Mucosa of rectum (tissue), 2 donors: ENCODE data around the gene ADD2.
"Not testable (repeated sequence)": the region's sequence is repeated elsewhere in the genome, so short reads cannot be mapped to it uniquely, and the experiment has no call there.

ENCODE experiments used
- H3K27ac ChIP-seq, 2 donors: one replicate each; pipeline ENCODE4 v1.7.0; 2013; ENCODE audit warnings: inconsistent platforms in 2 of 2, low read depth in 2 of 2, low read length in 2 of 2
- H3K27me3 ChIP-seq, 2 donors: one replicate each; pipeline ENCODE4 v1.7.0; 2013; ENCODE audit warnings: low read length in 2 of 2; ENCODE audit not compliant: control insufficient read depth in 2 of 2, insufficient read depth in 2 of 2
- H3K36me3 ChIP-seq, 2 donors: one replicate each; pipeline ENCODE4 v1.7.0; 2013; ENCODE audit warnings: low read length in 2 of 2; ENCODE audit not compliant: control insufficient read depth in 2 of 2, insufficient read depth in 2 of 2
- H3K4me1 ChIP-seq, 2 donors: one replicate each; pipeline ENCODE4 v1.7.0; 2013; ENCODE audit warnings: low read length in 2 of 2, mild to moderate bottlenecking in 1 of 2; ENCODE audit not compliant: control insufficient read depth in 2 of 2, insufficient read depth in 2 of 2
- H3K4me3 ChIP-seq, 2 donors: one replicate each; pipeline ENCODE4 v1.7.0; 2013; ENCODE audit warnings: low read length in 2 of 2
- H3K9ac ChIP-seq, 2 donors: one replicate each; pipeline ENCODE4 v1.7.0; 2013; ENCODE audit warnings: low read length in 2 of 2, low read depth in 1 of 2, mild to moderate bottlenecking in 1 of 2
- H3K9me3 ChIP-seq, 2 donors: one replicate each; pipeline ENCODE4 v1.7.0; 2013; ENCODE audit warnings: low read length in 2 of 2; ENCODE audit not compliant: control insufficient read depth in 2 of 2
- donor health status: healthy.
- donor health status: Normal muscosa, but diverticular disease.

Gene ADD2

GRCh38 chr2:70801607-70802263 is 33.7 kb upstream of the ADD2 start:
- peaks cover 0 to 3% of the 10 kb centered on the region in 2 donors for H3K27me3 ChIP-seq
- no peaks in the 10 kb centered on the region for H3K36me3 ChIP-seq
- no peak overlapping the region for H3K9ac ChIP-seq
- no peak overlapping the region for H3K27ac ChIP-seq
- H3K9me3 ChIP-seq, result no peaks in the 10 kb centered on the region
- H3K4me3 ChIP-seq, result no peak overlapping the region
- no peaks in the 10 kb centered on the region for H3K4me1 ChIP-seq

- H3K9ac ChIP-seq, result no peak overlapping the region
- no peaks in the 10 kb centered on the region for H3K9me3 ChIP-seq
- H3K4me1 ChIP-seq, result no peaks in the 10 kb centered on the region
- H3K4me3 ChIP-seq, result no peak overlapping the region
- no peak overlapping the region for H3K27ac ChIP-seq
- H3K36me3 ChIP-seq, result no peaks in the 10 kb centered on the region
- H3K27me3 ChIP-seq, result peaks cover 3 to 5% of the 10 kb centered on the region in 2 donors
Observed at GRCh38 chr2:70799706-70800105, 31.7 kb upstream of the ADD2 start.

- H3K9me3 ChIP-seq, H3K4me1 ChIP-seq, H3K36me3 ChIP-seq, H3K27me3 ChIP-seq, H3K9ac ChIP-seq, H3K4me3 ChIP-seq, H3K27ac ChIP-seq: not testable (repeated sequence)
Observed at GRCh38 chr2:70797996-70798395, 30.0 kb upstream of the ADD2 start.

GRCh38 chr2:70797506-70797905 is 29.5 kb upstream of the ADD2 start:
- Histone ChIP-seq H3K27ac (no peak overlapping the region), H3K9ac (no peak overlapping the region), H3K9me3 (no peaks in the 10 kb centered on the region), H3K36me3 (no peaks in the 10 kb centered on the region), H3K27me3 (peaks cover 3 to 7% of the 10 kb centered on the region in 2 donors), H3K4me3 (no peak overlapping the region), H3K4me1 (no peaks in the 10 kb centered on the region)

- no peak overlapping the region for H3K4me3 ChIP-seq
- H3K9me3 ChIP-seq, result no peaks in the 10 kb centered on the region
- no peaks in the 10 kb centered on the region for H3K36me3 ChIP-seq
- H3K9ac ChIP-seq, result no peak overlapping the region
- H3K4me1 ChIP-seq, result no peaks in the 10 kb centered on the region
- H3K27ac ChIP-seq, result no peak overlapping the region
- H3K27me3 ChIP-seq, result peaks cover 11 to 14% of the 10 kb centered on the region in 2 donors
Observed at GRCh38 chr2:70796262-70796661, 28.3 kb upstream of the ADD2 start.

GRCh38 chr2:70795164-70795995 is 27.4 kb upstream of the ADD2 start:
- H3K36me3 ChIP-seq, result no peaks in the 10 kb centered on the region
- H3K27ac ChIP-seq, result no peak overlapping the region
- H3K27me3 ChIP-seq, result peaks cover 13 to 14% of the 10 kb centered on the region in 2 donors
- no peaks in the 10 kb centered on the region for H3K9me3 ChIP-seq
- H3K9ac ChIP-seq, result no peak overlapping the region
- H3K4me1 ChIP-seq, result no peaks in the 10 kb centered on the region
- H3K4me3 ChIP-seq, result no peak overlapping the region

- Histone ChIP-seq H3K36me3 (no peaks in the 10 kb centered on the region), H3K4me3 (no peak overlapping the region), H3K4me1 (no peaks in the 10 kb centered on the region), H3K27ac (no peak overlapping the region), H3K27me3 (peaks cover 22% of the 10 kb centered on the region in 2 donors), H3K9ac (no peak overlapping the region), H3K9me3 (no peaks in the 10 kb centered on the region)
Observed at GRCh38 chr2:70793450-70793849, 25.4 kb upstream of the ADD2 start.

GRCh38 chr2:70790136-70790828 is 22.3 kb upstream of the ADD2 start, which contains the start of gene FIGLA:
FIGLA (minus strand) TSS chr2:70790643; CDS start chr2:70790638, 5 bp downstream.
- Histone ChIP-seq H3K9ac (no peak within 1 kb of the TSS), H3K4me1 (no peaks in the 10 kb centered on the region), H3K27ac (no peak within 1 kb of the TSS), H3K9me3 (no peaks in the 10 kb centered on the region), H3K27me3 (peaks cover 28 to 32% of the 10 kb centered on the region in 2 donors), H3K4me3 (peak within 1 kb of the TSS; percentile 13 to 35), H3K36me3 (no peaks in the 10 kb centered on the region)

- Histone ChIP-seq H3K9me3 (no peaks in the 10 kb centered on the region), H3K4me1 (no peaks in the 10 kb centered on the region), H3K27me3 (peaks cover 25 to 27% of the 10 kb centered on the region in 2 donors), H3K27ac (no peak overlapping the region), H3K4me3 (peak overlapping the region; percentile 13 to 35), H3K36me3 (no peaks in the 10 kb centered on the region), H3K9ac (no peak overlapping the region)
Observed at GRCh38 chr2:70789304-70790135, 21.5 kb upstream of the ADD2 start.
